GM19025 (cell line): ENCODE data around the gene C7.

Experiments
- ATAC-seq: cut with Tn5 transposase; IDR thresholded peaks from one replicate; pipeline ENCODE4 v1.9.1; 2021; ENCODE audit warnings: mild to moderate bottlenecking, low read depth, moderate library complexity; ENCODE audit not compliant: unreplicated experiment

The C7 gene

DNA sequence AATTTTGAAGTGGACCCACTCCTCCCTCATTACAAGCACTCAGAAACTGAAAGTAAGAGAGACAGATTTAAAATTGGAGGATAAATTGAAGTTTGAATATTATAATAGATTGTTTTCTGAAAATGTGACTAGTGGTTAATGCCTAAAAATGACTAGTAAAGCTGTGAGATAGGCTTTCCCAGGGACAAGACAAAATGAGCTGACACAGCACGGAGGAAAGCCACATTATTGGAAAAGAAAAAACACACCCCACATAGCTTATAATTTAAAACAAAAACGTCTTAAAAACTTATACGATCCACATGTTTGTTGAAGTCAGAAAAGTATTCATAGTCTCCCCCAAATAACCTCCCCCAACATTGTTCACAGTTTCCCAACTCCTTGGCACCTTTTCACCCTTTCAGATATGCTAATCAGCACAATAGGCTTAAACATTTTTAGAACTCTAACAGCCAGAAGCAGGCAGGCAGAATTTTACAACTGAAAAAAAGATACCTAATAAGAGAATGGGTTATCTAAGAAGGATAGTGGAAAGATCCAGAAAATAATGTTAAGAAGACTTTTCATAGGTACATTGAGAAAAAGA, 6.1 kb downstream of the C7 start:
- ATAC-seq, result no peak

DNA sequence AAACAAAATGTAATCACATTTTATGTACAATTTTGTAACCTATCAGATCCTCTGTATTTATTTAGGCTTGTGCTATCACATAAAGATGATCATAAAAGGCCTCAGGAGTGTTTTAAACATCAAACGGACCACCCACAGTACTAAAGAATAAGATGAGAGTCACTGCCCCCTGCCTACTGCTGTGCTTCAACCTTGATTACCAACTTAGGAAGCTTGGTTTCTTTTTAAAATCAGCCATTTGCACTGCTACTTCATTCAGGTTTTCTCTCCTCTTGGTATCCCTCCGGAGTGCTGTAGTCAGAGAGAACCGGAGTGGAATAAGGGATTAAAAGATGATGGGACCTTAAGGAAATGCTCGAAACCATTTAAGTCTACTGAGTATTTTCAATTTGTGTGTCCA, 6.9 kb downstream of the C7 start:
- ATAC-seq, result no peak

DNA sequence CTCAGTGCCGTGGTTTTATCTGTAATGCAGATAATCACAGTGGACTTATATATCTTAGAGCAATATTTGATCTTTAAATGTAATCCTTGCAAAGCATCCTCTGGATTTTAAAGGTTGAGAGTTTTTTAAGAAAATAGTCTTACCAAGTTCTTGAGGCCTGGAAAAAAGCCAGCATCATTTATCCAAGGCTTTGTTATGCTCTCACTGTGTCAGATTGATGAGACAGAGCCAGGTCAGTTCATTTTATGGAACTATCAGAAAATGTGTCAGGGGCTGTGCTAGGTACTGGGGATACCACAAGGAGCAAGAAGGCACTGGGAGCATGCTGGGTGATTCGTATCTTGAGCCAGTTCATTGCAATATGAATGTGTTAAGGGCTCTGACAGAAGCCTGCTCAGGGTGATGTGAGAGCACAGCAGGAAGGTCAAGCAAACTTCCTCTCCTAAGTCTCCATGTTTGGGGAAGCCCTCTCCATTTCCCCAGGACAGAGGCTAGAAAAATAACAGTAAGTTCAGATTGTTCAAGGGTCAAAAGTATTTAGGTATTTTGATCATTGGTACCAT, 19.7 kb downstream of the C7 start:
- ATAC-seq, result no peak

DNA sequence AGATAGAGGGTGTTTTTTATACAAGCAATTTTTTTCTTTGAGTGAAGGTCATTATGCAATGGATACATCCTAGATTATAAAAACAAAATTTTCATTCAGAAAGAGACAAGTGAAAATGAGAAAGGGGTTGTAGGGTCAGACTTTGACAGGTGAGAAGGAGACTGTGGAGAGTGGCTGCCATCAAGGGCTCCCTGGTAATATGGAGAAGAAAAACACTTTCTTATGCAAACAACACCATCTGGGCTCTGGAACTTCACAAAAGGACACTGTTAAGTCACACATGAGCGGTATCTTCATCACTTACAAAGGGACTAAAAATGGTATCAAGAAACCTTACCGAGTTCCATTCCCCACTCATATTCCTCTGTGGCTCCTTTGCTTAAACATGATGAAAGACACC, 23.5 kb downstream of the C7 start:
- ATAC-seq, result no peak

DNA sequence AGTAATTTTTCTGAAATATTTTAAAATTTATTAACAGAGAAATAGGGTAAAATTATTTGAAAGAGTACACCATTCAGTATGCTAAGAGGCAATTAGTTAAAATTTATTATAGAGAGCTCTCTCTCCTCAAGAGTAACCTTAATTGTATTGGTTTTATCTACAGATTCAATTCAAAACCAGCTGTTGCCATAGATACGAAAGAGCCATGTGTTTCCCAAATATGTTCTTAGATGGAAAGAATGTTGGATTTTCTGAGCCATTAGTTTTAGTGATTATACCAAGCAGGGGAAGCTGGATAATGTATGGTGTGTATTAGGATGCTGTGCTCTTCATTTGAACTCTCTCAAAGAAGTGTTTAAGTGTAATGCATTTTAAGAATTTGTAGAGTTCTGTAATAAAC, 27.8 kb downstream of the C7 start:
- ATAC-seq, result no peak

DNA sequence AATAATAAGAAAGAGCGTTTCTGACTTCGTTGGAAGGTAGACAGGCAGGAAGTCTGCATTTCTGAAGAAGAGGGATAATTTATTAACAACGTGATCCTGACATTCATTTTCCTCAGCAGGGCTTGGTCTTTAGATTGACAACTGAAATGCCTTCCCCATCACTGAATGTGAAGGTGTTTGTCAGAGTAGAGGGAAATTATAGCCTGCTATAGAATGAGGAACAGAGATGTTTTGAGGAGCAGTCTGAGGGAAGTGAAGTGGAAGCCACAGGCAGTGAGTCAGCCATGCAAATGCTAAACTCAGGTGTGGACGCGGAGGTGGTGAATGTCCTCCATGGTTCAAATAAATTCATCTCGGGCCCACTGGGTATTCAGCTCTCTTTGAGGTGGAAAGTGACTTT, 30.5 kb downstream of the C7 start:
- no peak for ATAC-seq

DNA sequence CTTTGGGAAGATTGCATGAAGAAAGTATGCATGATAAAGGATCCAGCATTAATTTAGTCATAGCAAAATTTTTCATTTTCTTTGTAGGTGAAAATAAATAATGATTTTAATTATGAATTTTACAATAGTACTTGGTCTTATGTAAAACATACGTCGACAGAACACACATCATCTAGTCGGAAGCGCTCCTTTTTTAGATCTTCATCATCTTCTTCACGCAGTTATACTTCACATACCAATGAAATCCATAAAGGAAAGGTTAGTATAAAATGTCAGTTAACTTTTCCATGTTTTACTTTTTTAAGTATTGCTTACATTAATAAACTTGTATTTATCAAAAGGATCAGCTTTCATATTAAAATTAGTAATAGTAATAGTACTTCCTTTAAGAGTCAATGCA, 35.8 kb downstream of the C7 start:
- ATAC-seq, result no peak

DNA sequence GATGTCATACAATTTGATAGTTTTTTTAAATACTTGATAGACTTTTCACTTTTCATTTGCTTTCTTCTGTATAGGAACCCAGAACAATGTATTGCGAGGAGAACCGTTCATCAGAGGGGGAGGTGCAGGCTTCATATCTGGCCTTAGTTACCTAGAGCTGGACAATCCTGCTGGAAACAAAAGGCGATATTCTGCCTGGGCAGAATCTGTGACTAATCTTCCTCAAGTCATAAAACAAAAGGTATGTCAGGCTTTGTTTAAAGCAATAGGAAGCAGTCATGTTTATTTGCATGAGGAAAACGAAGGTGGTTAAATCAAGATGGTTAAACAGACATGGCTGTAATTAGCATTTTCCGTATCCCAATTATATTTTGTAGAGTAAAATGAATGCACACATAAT, 46.0 kb downstream of the C7 start:
- ATAC-seq, result no peak

DNA sequence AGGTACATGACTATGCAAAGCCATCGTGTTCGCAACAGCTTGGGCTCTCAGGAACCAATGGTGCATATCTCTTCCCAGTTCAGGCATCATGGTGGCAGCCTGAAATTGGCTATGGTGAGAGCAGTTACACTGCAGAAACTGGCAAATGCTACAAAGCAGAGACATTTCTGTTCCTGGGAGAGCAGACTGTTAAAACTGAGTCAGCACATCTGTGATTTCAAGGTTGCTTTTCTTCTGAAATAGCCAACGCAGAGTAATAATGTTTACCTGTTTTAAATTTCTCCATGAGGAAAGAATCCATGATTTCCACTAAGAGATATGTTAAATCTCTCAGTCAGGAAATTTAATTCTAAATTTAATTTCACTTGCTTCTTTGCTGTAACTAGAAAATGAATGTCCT, 47.8 kb downstream of the C7 start:
- ATAC-seq, result no peak

DNA sequence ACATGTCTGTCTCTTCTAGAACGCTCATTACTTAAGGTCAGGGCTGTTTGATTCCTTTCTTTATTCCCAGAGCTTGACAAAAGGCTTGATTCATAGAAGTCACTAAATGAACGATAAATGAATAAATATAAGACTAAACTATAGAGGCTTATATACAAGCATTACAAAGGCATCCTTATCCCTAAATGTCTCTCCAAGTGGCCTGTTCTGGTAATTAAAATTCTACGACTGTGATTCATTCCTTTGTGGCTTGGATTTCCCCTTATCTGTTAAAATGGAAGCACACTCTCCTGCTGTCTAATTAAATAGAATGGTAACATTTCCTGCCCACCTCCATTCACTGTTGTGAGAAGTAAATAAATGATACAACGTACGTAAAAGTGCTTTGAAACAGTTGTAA, 49.5 kb downstream of the C7 start:
- ATAC-seq, result no peak

DNA sequence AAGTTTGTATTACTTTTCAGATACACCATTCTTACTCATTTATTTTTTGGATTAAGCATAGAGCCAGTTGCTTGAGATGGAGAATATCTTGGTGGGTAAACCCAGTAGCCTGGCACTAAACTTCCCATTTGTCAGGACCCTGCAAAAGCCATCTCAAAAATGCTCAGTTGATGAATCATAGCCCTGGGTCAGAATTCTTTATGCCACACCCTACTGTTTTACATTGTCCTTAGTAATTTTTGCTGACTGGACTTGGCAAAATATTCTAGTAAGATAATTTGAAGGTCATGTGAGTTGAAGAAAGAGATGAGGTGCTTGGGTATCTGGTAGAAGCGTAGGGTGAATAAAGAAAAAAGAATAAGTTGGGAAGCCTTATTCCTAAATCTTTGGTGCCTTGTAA, 50.7 kb downstream of the C7 start:
- ATAC-seq, result no peak

DNA sequence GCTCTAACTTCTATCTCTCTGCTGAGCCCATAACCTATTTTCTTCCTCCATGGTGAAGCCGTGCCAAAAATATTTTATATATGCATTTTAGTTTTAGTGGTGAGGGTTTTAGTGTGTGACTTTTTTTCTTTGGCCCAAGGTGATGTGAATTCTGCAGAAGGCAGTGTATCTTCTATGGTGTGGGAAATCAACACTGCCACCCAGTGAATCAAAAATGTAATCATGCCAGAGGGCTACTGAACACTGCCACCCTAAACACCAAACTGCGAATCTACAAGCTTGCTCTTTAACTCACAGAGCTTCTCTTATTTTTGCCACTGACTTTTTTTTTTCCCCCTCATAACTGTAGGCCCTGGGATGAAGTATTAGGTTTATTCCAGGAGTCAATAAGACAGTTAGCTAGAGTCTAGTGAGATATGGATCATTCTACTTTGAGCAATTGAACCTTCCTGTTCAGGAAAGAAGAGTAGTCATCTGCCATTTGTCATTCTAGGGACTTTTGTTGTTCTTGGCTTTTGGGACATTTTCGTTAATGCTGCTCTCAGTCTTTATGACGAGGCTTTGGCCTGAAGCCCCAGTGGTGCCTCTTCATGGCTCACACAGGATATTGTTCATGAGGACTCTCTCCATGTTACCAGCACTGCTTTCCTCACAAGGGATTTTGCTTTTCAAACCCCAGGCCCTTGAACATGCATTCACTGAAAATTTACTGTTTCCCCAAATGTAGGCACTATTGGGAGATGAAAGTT, 53.1 kb downstream of the C7 start:
- ATAC-seq, result no peak

DNA sequence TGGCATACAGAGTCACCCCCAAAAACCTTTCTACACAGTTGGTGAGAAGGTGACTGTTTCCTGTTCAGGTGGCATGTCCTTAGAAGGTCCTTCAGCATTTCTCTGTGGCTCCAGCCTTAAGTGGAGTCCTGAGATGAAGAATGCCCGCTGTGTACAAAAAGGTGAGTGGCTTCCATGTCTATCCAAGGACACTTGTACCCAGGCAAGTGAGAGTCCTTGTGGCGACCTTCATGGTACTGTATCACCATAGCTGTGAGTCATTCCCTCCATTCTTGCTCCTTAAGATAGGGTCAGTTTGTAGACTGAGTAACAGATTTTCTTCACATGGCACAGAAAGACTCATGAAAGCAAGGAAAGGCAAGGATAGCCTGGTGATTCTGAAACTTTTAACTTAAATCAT, 63.1 kb downstream of the C7 start:
- ATAC-seq, result no peak

DNA sequence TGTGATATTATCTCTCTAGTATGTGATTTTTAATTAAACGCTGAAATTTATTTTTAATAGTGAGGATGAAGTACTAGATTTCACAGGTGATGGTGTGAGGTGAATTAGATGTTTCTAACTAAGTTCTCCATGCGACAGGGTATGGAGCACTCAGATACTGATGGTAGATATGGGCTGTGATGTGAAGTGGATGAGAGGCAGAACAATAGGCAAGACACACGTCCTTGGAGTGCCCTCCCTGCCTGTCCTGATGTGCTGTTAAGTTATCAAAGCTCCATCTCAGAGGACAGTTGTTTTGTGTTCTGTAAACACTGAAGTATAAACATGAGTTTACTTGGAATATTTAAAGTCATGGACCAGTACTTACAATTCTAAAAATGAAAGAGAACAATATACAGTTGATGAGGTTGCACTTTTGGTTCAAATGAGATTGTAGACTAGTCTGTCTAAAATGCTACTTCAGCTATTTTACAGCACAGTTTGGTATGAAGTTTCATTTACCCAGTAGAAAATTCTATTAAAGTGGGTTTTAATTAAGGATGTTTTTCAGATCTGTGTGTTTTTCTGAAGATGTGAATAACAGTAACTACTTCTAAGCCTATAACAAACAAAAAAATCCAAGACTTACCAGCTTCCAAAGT, 64.2 kb downstream of the C7 start:
- no peak for ATAC-seq

DNA sequence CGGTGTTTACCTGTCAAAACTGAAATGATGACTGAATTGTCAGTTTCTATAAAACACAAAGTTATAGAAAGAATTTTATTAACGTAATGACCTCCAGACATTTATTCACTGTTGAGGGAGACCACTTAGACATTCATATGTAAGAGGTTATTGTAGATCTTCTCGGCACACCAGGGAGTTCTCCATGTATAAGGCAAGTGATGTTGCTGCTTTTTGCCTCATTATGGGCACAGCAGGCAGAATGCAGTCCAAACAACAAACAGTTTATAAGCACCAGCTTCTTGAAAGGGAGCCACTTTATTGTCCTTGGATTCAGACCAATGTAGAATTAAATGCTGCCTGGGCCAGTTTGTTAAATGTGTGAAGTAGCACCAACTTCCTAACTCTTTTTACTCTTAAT, 66.7 kb downstream of the C7 start:
- no peak for ATAC-seq

DNA sequence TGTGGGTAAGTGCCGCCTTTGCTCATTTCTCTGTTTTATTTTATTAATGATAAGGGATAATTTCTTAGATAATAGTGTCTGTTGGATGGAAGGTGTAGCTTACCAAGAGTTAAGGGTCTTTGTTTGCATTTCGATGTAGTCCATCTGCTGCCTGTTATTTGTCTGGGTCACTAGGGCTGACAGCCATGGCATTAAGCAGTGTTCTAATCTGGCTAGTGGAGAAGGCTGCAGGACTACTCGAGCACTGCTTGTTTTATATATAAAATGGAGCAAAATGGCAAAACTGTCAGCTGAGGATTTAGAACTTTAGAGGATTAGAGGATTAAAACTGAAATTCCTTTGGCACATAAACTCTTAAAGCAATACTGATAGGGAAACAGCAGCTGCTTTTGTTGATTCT, 67.5 kb downstream of the C7 start:
- ATAC-seq, result no peak

DNA sequence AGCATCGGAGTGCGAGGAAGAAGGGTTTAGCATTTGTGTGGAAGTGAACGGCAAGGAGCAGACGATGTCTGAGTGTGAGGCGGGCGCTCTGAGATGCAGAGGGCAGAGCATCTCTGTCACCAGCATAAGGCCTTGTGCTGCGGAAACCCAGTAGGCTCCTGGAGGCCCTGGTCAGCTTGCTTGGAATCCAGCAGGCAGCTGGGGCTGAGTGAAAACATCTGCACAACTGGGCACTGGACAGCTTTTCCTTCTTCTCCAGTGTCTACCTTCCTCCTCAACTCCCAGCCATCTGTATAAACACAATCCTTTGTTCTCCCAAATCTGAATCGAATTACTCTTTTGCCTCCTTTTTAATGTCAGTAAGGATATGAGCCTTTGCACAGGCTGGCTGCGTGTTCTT, 72.1 kb downstream of the C7 start:
- no peak for ATAC-seq

DNA sequence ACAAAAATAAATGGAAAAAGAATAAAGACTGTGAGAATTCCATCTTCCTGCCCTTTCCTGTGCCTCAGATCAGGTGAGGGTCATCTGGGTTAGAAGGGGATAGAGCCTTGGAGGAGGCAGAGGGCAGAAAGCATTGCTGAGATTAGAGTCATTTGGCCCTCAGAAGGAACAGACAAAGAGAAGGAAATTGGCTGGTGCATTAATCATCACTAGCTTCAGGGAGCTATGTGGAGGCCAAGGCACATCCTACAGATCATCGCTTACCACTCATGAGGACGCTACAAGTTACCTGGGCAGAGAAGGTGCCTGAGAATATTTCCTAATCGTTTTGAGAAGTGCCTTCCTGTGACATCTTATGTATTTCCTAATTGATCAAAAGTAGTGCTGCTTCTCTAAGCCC, 74.5 kb downstream of the C7 start:
- no peak for ATAC-seq

DNA sequence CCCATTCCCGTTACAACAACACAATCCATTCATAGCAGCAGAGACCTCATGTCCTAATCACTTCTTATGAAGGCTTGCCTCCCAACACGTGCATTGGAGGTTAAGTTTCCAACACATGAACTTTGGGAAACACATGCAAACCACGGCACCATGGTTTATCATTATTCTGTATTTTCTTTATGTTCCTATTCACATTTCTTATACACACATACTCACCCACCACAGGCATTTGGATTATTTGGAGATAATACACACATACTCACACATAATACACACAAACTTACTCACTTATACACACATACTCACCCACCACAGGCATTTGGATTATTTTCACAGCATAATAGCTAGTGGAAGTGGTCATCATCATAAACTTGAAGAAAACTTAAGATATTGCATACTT, 75.6 kb downstream of the C7 start:
- ATAC-seq, result no peak

DNA sequence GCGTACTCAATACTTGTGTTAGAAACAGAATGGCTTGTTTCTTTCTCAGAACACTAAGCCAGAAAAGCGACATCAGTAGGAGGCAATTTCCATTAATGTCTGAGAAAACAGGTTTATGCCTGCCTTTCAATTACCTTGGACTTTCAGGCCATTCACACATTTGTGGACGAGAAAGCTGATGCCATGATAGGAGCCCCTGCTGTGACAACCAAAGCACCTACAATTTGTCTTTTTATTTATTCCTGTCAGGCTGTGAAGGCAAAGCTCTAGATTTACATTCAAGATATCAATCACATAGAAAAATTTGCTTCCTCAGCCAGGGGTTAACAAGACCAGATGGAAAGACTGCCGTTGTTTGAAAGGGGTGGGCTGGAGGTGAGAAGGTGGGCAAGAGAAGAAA, 76.2 kb downstream of the C7 start:
- ATAC-seq, result no peak

DNA sequence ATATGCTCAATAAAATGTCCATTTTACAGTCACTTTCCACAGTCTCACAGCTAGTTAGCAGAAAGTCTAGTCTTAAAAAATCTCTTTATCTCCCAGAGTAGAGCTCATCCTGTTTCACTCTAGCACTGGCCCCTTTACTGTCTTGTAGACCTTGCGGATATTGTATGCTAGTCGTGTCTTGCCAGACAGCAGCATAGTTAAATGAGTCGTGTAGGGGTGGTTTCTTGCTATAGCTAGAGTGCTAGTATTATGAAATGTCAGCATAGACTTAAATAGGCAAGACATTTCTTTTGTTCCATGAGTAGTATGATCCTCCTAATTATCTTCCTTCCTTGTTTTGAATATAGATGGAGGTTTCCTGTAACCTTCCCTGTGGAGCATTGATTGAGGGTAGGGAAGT, 77.4 kb downstream of the C7 start:
- no peak for ATAC-seq

DNA sequence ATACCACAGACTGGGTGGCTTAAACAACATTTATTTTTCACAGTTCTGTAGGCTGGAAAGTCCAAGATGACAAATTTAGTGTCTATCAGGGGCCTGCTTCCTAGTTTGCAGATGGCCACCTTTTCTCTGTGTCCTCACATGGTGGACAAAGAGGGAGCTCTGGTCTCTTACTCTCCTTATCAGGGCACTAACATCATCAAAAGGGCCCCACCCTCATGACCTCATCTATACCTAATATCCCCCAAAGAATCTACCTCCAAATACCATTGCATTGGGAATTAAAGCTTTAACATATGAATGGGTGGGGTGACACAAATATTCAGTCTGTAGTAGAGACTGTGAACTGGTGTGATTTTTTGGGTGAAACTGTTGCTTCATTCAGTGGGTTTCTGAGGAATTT, 78.1 kb downstream of the C7 start:
- no peak for ATAC-seq
